ENCODE measurements around the gene TTC39B. TPM values are rescaled to one million over a fixed set of nuclear protein-coding genes. Genes with fewer than 3 reads are reported as not detected.
"Not testable (repeated sequence)": the region's sequence is repeated elsewhere in the genome, so short reads cannot be mapped to it uniquely, and the experiment has no call there.

The TTC39B gene
- polyA plus RNA-seq, 10 donors, result 1.9 to 3.6 (median 2.6) TPM

DNA sequence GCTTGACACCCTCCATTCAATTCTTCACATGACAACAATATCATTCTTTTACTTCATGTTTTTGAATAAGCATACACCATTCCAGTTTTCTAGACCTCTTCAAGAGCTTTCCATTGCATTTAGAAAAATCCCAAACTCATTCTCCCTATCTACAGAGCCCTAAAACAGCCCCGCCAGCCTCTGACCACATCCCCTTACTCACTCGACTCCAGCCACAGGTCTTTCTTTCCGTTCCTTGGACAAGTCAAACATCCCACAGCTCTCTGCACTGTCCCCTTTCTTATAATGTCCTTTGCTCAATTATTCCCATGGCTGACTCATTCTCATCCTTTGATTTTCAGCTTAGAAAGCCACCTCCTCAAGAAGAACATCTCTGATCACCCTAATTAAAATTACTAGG, 38.2 kb downstream of the TTC39B start:
- no peak for DNase-seq

DNA sequence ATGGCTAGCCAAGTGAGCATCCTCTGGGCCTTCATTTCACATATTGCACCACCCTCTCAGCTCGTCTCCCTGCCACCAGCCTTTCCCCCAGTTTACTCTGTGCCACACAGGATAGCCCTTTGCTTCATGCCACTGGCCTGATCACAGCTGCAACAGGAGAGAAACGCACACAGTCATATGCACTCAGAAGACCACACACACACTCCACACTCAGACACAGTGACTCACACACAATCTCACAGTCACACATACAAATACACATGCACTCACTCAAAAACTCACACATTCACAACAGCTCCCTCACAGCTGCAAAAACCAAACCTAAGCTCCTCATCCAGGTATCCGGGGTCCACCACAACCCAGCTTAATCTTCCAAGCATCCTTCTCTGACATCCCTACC, 38.7 kb downstream of the TTC39B start:
- DNase-seq, result no peak

DNA sequence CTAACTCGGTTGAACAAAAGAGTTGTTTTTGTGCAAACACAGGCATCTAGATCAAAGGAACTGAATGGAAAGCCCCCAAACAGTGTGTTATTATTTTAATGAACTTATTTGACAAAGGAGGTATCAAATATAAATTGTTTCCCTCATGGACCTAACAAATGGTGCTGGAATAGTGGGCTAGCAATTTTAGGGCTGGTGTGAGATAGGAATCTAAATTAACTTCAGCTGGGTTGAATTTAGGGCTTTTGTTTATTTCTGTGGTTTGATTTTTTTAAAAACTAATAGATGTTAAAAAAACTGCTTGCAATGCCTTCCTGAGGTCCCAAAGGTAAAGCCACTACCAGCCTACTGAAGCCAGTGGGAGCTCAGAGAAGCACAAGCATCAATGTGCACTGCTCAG, 42.1 kb downstream of the TTC39B start:
- DNase-seq, result no peak

DNA sequence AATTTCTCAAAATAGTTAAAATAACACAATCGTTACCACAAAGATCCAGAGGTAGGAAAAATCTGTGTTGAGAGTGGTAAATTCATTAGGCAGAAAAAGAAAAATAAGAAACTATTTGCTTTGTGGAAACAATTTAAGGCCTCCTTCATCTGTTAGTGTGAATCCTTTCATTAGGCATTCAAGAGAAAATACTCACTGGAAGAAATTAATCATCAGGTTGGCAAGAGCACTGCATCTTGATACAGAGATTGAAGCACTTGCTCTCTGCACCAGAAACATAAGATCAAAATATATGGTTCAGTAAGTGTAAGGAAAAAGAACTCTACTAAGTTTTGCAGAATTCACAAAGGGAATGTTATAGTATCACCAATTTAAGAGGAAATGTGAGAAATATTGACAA, 44.4 kb downstream of the TTC39B start:
- no peak for DNase-seq

DNA sequence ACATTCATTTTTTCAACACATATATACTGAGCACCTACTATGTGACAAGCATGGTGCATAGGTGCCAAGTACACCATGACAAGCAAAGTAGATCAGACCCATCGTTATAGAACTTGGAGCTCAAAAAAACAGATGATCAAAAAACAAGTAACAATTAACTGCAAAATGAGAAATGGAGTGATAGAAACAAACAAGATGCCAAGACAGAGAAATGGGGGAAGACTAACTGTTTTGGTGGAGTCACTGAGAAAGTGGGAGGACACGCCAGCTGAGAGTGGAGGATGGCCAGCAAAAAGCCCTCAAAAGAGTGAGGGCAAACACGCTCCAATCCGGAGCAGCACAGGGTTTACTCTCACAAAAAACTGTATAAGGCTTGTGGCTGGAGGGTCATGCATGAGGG, 50.6 kb downstream of the TTC39B start:
- no peak for DNase-seq

- no peak for DNase-seq
These were observed 53.2 kb downstream of the TTC39B start for GRCh38 chr9:15253786-15254185.

GRCh38 chr9:15253197-15253596, 53.8 kb downstream of the TTC39B start:
- peak in 1 of 3 donors; percentile 33 for DNase-seq

GRCh38 chr9:15249981-15250380, 57.0 kb downstream of the TTC39B start:
- DNase-seq, result peak in 1 of 3 donors; percentile 15

GRCh38 chr9:15249042-15249818, 57.8 kb downstream of the TTC39B start:
- DNase-seq, result peak in 1 of 3 donors; percentile 47

GRCh38 chr9:15248621-15249020, 58.4 kb downstream of the TTC39B start:
- DNase-seq, result no peak

DNA sequence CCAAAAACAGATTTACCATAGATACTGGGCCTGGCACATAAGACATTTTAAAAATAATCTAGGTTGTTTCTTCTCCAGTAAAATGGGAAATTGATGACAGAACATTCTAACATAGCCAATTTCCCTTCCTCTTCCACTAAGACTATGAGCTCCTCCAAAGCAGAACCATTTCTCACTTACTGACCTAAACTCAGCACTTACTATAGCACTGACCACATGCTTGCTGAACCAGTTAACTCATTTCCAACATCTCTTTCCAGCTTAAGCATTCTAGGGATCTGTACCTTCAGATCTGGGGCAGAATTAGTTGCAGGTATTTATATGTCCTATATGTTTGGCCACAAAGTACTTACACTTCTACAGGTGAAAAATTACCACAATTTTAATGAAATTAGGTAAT, 58.9 kb downstream of the TTC39B start:
- DNase-seq, result no peak

- no peak for DNase-seq
These were observed 60.3 kb downstream of the TTC39B start for GRCh38 chr9:15246708-15247107.

DNA sequence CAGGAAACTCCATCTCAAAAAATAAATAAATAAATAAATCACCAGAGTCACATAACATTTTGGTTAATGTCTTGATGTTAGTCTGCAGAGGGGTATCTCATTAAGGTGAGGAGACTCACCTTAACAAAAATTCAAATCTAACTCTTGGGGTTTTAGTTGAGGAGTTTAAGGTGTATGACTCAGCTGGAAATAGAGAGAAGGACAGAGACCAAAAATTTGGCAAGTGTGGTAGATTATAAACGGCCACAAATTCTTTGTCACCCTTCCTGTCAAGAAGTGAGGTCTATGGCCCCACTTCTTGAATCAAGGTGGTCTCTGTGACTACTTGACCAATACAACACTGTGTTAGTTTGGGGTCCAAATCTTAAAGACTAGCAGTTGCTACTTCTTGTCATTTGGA, 60.8 kb downstream of the TTC39B start:
- DNase-seq, result no peak

- no peak for DNase-seq
These were observed 63.0 kb downstream of the TTC39B start for GRCh38 chr9:15244001-15244441.

- DNase-seq, result no peak
These were observed 63.9 kb downstream of the TTC39B start for GRCh38 chr9:15243081-15243480.

- no peak for DNase-seq
These were observed 66.1 kb downstream of the TTC39B start for GRCh38 chr9:15240927-15241326.

DNA sequence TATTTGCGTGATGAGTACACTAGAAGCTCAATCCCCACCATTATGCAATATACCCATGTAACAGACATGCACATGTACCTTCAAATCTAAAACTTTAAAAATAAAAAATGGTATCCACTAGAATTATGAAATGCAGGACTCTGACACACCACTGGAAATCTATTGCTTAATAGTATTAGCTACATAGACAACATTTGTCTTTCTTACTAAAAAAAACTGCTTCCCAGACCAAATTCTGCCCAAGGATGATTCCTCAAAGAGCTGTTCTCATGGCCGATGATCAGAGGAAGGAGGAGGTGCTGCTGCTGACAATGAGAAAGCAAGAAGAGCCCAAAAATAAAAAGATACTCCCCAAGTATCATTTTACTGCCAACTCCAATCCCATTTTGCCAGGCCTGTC, 67.2 kb downstream of the TTC39B start:
- no peak for DNase-seq

GRCh38 chr9:15238646-15239045, 68.4 kb downstream of the TTC39B start:
- no peak for DNase-seq

DNA sequence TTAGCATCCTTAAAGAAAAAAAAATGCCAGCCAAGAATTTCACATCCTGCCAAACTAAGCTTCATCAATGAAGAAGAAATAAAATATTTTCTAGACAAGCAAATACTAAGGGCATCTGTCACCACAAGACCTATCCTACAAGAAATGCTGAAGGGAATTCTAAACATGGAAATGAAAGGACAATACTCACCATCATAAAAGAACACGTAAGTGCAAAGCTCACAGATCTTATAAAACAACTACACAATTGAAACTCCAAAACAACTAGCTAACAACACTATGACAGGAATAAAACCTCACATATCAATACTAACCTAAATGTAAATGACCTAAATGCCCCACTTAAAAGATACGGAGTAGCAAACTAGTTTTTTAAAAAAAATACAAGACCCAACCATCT, 71.4 kb downstream of the TTC39B start:
- no peak for DNase-seq

GRCh38 chr9:15233941-15234490, 73.0 kb downstream of the TTC39B start:
- DNase-seq, result not testable (repeated sequence)

DNA sequence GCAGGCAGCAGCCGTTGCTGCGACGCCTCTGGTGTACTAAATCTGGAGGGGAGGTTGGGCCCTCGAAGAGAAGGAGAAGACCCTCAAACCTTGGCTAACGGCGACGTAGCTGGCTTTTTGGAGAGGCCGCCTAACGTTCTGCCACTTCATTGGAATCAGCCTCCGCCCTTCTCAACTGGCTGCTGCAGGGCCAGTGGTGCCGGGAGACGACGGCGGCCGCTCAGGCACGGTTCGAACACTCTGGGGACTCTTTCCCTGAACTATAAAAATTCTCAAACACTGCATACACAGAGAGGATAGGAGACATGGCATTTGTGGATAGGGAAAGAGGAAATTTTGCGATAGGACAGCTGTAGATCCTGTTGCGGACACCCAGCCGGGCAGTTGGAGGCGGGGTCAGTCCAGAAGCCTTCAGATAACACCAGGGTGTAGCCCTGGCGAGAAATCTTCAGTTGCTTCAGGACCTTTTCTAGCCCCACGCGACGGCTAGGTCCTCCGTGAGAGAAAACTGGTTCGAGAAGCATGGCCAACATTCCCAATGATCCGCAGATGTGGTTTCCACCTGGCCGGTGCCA, 74.2 kb downstream of the TTC39B start:
- DNase-seq, result not testable (repeated sequence)

DNA sequence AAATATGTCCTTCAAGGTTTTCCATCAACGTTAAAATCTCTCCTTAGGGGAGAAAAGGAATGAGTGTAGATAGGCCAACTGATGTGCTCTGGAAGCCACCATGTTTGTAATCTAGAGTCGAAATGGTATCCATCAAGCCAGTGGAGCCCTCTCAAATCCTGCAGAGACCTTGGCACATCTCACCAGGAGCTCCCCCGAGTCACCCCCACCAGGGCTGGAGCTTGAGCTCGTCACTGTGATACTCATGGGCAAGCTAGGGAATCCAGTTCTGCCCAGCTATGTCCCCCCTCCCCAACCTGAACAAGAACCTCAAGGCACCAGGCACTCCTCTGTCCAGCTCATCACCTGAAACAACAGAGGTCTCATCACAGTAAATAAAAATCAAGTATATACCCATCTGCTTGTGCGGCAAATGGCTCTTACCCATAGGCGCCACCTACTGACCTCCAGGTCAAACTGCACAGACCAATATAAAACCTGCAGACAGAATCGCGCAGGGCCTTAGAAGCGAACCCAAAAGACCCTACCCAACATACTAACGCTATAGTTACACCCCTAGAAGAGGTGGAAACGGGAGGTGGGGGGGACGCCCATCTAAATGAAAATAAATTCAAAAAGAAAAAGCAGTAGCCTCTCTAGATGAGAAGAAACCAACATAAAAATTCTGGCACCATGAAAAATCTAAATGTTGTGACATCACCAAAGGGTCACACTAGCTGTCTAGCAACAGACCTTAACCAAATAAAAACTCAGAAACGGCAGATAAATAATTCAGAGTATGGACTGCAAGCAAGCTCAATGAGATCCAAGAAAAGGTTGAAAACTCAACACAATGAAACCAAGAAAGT, 75.0 kb downstream of the TTC39B start:
- no peak for DNase-seq
